HFFc6 (cell line): ENCODE measurements around the gene HSPA5. TPM values are rescaled to one million over a fixed set of nuclear protein-coding genes. Genes with fewer than 3 reads are reported as not detected.
"Not testable (repeated sequence)": the region's sequence is repeated elsewhere in the genome, so short reads cannot be mapped to it uniquely, and the experiment has no call there.

Experiments used
- DNase-seq: peaks from one replicate; pipeline ENCODE4 v3.0.0-alpha.2; 2018
- H3K27ac Mint-ChIP-seq: 2 replicates; pipeline ENCODE4 v1.8.0; 2020; ENCODE audit warnings: mild to moderate bottlenecking, mixed read lengths
- H3K27me3 Mint-ChIP-seq: 2 replicates; pipeline ENCODE4 v1.8.0; 2021; ENCODE audit warnings: mild to moderate bottlenecking, moderate library complexity, mixed read lengths; ENCODE audit not compliant: insufficient read depth
- H3K36me3 Mint-ChIP-seq: 2 replicates; pipeline ENCODE4 v1.8.0; 2021; ENCODE audit warnings: low read depth, mixed read lengths
- H3K4me1 Mint-ChIP-seq: 2 replicates; pipeline ENCODE4 v1.8.0; 2020; ENCODE audit warnings: low read depth, mixed read lengths
- H3K4me3 Mint-ChIP-seq: 2 replicates; pipeline ENCODE4 v1.8.0; 2020; ENCODE audit warnings: mild to moderate bottlenecking, moderate library complexity, mixed read lengths
- H3K9me3 Mint-ChIP-seq: 2 replicates; pipeline ENCODE4 v1.8.0; 2020; ENCODE audit warnings: mild to moderate bottlenecking, mixed read lengths
- total RNA-seq, 6 experiments: library from RNA; stranded (reverse); fragmentation: NEBNext Ultra II Directional; extraction: Animal tissue kit (Norgen Biotek cat#: 25700); gene quantifications; 2 replicates in 1 of 6; 3 replicates in 5 of 6; pipeline ENCODE4 v1.2.3, GENCODE V29; 2021
- TF ChIP-seq, protein P1 (sequence below): fragments of 200-600 bp; sonication (generic); IDR thresholded peaks from 2 replicates; pipeline ENCODE4 v1.5.0; 2021; ENCODE audit warnings: antibody characterized with exemption, mild to moderate bottlenecking

HSPA5 gene
- total RNA-seq, 6 experiments from 2014 or later, result 495 to 626 (median 613) TPM

DNA sequence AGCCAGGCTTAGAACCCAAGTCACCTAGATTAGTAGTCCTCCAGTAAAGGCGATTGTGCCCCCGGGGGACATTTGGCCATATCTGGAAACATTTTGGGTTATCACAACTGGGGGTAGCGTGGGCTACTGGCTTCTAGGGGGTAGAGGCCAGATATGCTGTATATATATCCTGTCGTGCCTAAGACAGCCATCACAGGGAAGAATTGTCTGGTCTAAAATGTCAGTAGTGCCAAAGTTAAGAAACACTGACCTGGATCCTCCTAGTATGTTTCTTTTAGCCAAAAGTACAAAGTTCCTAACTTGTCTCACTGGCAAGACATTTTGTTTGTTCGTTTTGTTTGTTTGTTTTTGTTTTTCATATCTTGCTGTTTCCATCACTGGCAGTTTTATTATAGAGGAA, 27.0 kb downstream of the HSPA5 start:
- DNase-seq, result no peak
- TF ChIP-seq, protein P1, sequence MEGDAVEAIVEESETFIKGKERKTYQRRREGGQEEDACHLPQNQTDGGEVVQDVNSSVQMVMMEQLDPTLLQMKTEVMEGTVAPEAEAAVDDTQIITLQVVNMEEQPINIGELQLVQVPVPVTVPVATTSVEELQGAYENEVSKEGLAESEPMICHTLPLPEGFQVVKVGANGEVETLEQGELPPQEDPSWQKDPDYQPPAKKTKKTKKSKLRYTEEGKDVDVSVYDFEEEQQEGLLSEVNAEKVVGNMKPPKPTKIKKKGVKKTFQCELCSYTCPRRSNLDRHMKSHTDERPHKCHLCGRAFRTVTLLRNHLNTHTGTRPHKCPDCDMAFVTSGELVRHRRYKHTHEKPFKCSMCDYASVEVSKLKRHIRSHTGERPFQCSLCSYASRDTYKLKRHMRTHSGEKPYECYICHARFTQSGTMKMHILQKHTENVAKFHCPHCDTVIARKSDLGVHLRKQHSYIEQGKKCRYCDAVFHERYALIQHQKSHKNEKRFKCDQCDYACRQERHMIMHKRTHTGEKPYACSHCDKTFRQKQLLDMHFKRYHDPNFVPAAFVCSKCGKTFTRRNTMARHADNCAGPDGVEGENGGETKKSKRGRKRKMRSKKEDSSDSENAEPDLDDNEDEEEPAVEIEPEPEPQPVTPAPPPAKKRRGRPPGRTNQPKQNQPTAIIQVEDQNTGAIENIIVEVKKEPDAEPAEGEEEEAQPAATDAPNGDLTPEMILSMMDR, result no peak
- H3K9me3 Mint-ChIP-seq, result no peaks in the 10 kb centered on the region
- no peak overlapping the region for H3K27ac Mint-ChIP-seq
- H3K36me3 Mint-ChIP-seq, result peaks cover 22% of the 10 kb centered on the region
- H3K4me3 Mint-ChIP-seq, result no peak overlapping the region
- no peaks in the 10 kb centered on the region for H3K4me1 Mint-ChIP-seq
- no peaks in the 10 kb centered on the region for H3K27me3 Mint-ChIP-seq

DNA sequence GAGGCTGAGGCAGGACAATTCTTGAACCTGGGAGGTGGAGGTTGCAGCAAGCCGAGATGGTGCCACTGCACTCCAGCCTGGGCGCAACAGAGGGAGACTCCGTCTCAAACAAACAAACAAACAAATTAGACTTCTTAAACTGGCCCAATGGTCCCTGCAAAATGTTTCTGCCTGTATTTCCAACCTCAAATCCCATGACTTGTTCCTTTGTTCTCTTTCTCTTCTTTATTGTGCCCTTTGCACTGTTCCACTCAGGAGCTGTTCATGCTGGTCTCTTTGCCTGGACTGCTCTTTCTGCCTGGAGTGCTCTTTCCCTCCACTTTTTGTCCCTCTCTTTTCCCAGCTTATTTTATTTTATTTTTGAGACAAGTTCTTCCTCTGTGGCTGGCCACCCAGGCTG, 36.7 kb downstream of the HSPA5 start:
- TF ChIP-seq, protein P1, result no peak
- H3K27me3 Mint-ChIP-seq, result no peaks in the 10 kb centered on the region
- H3K4me3 Mint-ChIP-seq, result no peak overlapping the region
- peaks cover 19% of the 10 kb centered on the region for H3K4me1 Mint-ChIP-seq
- H3K27ac Mint-ChIP-seq, result no peak overlapping the region
- DNase-seq, result no peak
- H3K36me3 Mint-ChIP-seq, result peaks cover 34% of the 10 kb centered on the region
- H3K9me3 Mint-ChIP-seq, result no peaks in the 10 kb centered on the region

DNA sequence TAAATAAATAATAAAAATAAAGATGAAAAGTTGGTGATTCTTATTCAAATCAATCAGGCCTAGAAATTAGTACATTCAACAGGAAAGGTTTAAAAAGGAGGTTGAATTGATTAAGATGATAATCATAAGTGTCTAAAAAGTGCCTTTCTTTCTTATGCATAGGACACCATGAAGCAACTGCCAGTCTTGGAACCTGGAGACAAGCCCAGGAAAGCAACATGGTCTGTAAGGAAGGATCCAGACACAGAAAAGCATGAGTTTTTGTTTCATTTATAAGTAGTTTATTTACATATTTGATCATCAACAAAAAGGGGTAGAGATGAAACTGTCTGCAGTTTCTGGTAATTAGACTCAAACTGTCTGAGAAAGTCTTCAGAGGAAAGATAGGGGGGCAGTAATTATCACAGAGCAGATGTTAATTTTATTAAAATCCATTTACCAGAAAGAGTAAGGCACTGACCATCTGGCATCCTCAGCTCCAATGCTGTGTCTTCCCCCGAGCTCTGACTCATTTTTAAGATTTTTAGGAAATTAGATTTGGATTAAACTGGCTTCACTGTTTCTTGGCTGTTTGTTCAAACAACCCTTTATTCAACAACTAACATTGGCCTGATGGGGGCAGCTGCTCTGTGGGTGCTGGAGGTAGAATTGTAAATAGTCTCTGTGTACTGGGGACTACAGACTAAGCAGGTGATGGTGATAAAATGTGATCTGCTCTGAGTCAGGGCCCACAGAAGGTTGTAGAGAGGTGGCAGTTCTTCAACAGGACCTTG, 38.1 kb downstream of the HSPA5 start:
- Mint-ChIP-seq H3K9me3 (no peaks in the 10 kb centered on the region), H3K4me3 (peak overlapping the region; percentile 24; the same call in 1 of the 2 replicates), H3K4me1 (peaks cover 21% of the 10 kb centered on the region), H3K36me3 (peaks cover 27% of the 10 kb centered on the region), H3K27ac (peak overlapping the region; percentile 52), H3K27me3 (no peaks in the 10 kb centered on the region)
- TF ChIP-seq, protein P1, result peak; percentile 21; the same call in 1 of the 2 replicates
- DNase-seq, result no peak

DNA sequence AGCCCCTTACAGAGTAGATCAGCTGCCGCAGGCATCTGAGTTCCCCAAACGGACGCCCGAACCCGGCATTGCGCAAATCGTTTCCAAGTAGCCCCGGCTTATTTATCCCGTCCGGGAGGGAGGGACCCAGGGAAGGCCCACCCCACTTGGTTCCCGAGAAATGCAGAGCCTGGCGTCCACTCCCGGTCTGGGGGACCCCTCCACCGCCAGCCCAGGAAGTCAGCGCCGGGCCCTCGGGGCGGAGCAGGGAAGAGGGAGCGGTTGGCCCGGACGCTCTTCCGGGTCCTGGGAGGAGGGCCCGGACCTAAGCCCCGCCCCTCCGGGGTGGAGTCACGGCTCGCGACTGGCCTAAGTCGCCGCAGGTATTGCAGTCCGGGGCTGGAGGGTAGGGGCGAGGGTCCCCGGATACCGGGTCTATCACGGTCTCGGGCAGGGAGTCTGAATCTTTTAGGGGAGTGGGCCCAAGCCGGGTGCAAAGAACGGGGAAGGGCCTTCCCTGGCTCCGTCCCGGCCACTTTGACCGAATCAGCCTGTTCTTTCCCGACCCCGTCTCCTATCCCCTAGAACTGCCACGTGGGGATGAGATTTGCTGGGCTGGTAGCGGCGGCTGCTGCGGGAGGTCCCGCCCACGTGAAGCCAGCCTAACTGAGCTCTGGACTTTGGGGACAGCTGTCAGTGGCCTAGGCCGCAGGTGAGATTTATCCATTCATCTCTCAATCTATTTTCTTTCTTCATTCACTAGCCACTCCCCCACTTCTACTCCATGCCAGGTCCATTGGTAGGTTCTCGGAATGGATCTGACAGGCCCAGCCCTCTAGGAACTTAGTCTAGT, 40.7 kb downstream of the HSPA5 start, which contains the start of gene RABEPK:
TSS of gene RABEPK (plus strand) at position 327 of the 832 bp plus-strand sequence. CDS start 2,472 bp downstream, outside the sequence.
- DNase-seq, result peak; percentile 90
- peak within 1 kb of the TSS; percentile 94 for H3K27ac Mint-ChIP-seq
- TF ChIP-seq, protein P1, result no peak
- no peaks in the 10 kb centered on the region for H3K9me3 Mint-ChIP-seq
- peaks cover 21% of the 10 kb centered on the region for H3K4me1 Mint-ChIP-seq
- H3K36me3 Mint-ChIP-seq, result peaks cover 22% of the 10 kb centered on the region
- no peaks in the 10 kb centered on the region; the same call in 1 of the 2 replicates for H3K27me3 Mint-ChIP-seq
- peak within 1 kb of the TSS; percentile 95 for H3K4me3 Mint-ChIP-seq

DNA sequence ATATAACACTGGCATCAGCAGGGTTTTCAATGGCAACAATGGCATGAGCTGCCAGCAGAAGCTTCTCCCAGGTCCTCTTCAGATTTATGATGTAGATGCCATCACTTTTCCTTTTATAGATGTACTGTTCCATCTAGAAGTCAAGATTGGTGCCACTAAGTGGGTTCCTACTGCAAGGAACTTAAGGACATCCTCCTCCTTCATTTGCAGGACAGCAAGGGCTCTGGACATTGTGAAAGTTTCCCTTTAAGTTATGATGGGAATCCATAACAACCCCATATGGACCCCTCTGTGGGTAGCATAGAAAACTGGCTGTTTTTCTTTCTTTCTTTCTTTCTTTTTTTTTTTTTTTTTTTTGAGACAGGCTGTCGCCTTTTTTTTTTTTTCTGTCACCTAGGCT, 45.6 kb downstream of the HSPA5 start:
- H3K36me3 Mint-ChIP-seq, result not testable (repeated sequence)

DNA sequence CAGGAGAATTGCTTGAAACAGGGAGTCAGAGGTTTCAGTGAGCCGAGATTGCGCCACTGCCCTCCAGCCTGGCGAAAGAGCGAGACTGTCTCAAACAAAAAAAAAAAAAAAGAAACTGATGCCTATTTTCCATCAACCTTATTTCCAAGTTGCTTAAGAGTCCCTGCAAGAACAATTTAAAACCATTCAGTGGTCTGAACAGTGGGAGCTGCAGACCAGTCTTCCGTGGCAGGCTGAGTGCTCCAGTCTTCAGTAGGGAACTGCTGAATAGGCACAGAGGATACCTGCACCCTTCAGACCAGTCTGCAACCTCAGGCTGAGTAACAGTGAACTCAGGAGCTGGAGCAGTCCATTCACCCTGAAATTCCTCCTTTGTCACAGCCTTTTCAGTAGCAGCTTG, 46.7 kb downstream of the HSPA5 start:
- peaks cover 11% of the 10 kb centered on the region for H3K4me1 Mint-ChIP-seq
- not testable (repeated sequence) for H3K4me3 Mint-ChIP-seq, H3K36me3 Mint-ChIP-seq, DNase-seq, H3K27ac Mint-ChIP-seq, H3K9me3 Mint-ChIP-seq, H3K27me3 Mint-ChIP-seq

More for the DNA sequence above, 45.6 kb downstream of the HSPA5 start:
- not testable (repeated sequence) for H3K9me3 Mint-ChIP-seq, DNase-seq, H3K4me1 Mint-ChIP-seq, H3K27ac Mint-ChIP-seq, H3K27me3 Mint-ChIP-seq, H3K4me3 Mint-ChIP-seq
